ENCODE results near the gene WRAP73.
"Not testable (repeated sequence)": the region's sequence is repeated elsewhere in the genome, so short reads cannot be mapped to it uniquely, and the experiment has no call there.

WRAP73 gene

DNA sequence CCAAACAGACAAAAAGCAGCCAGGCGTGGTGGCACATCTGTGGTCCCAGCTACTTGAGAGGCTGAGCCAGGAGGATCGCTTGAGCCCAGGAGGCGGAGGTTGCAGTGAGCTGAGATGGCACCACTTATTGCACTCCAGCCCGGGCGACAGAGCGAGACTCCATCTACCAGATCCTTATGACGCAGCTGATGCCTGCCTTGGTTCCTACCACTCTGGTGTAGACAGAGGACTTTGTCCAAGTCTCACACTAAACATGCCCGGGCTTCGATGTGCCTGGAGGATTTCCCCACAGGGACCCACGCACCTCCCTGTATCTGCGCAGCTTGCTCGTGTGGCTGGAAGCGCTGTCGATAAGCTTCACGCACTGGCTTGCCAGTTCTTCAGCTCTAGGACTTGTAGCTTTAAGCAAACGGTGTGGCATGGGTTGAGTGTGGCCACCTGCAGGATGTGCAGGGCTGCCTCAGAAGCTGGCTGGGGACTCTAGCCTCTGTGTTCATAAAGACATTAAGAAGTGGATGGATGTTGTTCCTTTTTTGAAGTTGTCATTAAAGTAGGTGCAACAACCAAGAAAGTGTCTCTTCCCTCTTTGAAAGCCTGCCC is 20.2 kb downstream of the WRAP73 start:
- no peak for DNase-seq

GRCh38 chr1:3628445-3628844 is 21.5 kb downstream of the WRAP73 start:
- no peak for DNase-seq

DNA sequence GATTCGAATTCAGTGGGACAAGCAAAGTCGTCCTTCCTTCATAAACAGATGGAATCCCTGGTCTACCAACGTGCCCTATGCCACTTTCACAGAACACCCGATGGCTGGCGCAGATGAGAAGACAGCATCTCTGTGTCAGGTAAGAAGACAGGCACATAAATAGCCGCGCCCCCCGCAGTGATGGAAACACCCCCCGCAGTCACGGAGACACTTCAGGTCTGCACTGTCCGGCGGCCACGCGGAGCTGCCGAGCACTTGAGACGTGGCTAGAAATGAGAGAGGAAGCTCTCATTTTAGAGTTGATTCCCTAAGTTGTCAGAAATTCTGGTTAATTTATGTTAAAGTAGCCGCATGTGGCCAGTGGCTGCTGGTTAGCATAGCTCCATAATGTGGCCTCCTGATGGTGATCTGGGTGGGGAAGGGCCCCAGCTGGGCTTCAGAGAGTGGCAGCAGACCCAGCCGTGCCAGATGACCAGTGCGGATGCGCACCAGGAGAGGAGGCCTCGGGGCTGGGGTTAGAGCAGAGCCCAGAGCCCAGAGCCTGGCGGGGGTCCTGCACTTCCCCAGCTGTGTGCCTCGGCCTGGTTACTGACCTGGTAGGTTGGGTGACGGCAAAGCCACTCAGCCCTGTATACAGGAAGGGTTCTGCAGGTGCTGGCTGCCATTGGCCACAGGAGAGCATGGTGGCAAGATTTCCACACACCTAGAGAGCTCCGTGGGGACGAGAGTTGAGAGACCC is 22.2 kb downstream of the WRAP73 start:
- DNase-seq, result no peak

- no peak for DNase-seq
Observed at GRCh38 chr1:3626025-3626424, 23.9 kb downstream of the WRAP73 start.

DNA sequence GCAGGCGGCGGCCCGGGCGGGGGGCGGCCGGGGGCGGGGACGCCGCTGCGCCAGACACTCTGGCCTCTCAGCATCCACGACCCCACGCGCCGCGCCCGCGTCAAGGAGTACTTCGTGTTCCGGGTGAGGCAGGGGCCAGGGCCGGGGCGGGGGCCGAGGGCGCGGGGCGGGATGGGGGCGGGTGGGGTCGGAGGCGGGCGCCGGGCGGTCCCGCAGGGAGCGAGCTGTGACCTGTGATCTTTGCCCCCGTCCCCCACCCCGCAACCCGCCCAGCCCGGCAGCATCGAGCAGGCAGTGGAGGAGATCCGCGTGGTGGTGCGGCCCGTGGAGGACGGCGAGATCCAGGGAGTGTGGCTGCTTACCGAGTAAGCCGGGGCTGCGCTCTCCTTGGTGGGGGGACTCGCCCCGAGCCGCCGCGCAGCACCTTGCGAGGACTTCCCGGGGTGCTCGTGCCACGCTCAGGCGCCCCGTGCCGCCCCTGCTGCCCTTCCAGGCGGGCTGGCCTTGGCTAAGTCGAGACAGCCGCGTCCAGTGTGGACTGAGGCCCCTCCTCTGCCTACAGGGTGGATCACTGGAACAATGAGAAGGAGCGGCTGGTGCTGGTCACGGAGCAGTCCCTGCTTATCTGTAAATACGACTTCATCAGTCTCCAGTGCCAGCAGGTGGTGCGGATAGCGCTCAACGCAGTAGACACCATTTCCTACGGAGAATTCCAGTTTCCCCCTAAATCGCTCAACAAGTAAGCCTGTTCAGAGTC is 24.6 kb downstream of the WRAP73 start:
- no peak for DNase-seq

DNA sequence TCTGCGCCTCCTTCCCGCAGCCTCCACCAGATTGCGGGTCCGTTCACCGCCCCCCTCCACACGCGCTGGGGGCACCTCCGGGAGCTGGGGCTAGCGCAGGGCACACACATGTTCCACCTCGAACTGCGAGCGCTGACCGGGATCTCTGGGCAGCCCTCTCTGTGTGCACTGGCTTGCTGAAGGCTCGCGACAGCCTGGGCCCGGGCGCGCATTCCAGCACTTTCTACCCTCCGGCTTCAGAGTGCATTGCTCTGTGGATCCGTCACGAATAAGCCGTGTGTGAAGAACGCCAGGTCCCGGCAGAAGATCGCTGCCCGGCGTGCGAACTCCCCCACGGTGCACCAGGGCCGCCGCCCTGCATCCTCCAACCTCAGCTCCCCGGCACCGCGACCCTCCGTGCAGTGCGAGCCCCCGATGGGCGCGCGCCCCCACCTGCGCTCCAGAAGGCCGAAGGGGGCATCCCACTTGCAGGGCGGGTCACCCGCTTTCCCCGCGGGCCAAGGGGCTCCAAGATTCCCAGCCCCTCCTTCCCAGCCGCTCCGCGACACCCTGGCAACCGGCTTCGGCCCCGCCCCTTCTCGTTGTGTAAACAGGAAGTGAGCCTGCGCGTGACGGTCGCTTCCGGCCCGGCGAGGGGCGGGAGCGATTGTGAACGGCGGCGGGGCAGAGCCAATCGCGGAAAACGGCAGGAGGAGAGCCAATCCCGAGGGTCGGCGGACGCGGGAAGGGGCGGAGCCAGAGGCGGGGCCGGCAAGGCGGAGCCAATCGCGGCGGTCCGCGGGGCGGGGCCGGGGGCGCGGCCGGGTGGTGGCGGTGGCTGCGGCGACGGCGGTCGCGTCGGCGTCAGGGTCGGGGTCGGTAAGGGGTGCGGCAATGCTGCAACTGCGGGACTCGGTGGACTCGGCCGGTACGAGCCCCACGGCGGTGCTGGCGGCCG is 25.4 kb downstream of the WRAP73 start, which contains the start of gene TPRG1L:
TPRG1L (plus strand) TSS at position 816 of the 937 bp plus-strand sequence; CDS start at position 874, 58 bp downstream.
- DNase-seq, result peak; percentile 87

DNA sequence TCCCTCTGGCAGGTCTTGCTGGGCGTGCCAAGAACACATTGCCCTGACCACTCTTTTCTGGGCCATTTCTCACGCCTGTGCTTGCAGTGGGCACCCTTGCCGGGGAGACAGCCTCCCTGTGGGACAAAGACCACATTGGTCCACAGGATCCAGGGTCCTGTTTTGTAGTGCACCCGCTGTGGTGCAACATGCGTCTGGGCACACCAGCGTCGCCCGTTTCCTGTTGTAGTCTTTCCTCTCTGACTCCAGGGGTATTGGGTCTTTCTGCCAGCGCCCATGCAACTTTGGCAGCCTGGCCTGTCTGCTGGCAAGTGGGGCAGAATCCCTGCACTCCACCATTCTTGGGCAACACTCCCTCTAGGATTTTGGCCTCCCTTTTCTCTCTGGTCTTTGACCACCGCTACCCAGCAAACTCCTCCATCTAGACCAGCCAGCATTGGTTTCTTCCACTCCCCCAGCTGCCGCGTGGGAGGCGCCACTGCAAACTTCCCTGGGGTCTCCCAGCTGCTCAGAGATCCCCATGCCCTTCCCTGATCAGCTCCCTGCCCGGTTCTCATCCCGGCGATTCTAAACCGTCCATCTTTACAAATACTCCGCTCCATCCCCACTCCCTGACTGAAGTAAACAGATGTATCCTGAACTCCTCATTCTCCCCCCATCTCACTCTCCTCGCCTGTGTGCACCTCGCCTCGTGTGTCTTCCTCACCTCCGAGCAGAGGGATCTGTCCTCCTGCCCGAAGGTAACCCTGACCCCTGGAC is 26.3 kb downstream of the WRAP73 start:
- DNase-seq, result no peak

- DNase-seq, result not testable (repeated sequence)
Observed at GRCh38 chr1:3622102-3622501, 27.8 kb downstream of the WRAP73 start.

DNA sequence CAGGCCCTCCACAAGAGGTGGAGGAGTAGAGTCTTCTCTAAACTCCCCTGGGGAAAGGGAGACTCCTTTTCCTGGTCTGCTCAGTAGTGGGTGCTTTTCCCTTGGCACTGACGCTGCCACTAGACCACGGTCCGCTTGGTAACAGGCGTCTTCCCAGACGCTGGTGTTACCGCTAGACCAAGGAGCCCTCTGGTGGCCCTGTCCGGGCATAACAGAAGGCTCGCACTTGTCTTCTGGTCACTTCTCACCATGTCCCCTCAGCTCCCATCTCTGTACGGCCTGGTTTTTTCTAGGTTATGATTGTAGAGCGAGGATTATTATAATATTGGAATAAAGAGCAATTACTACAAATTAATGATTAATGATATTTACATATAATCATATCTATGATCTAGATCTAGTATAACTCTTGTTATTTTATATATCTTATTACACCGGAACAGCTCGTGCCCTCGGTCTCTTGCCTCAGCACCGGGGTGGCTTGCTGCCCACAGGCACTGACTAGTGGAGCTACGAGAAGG is 28.7 kb downstream of the WRAP73 start:
- not testable (repeated sequence) for DNase-seq

DNA sequence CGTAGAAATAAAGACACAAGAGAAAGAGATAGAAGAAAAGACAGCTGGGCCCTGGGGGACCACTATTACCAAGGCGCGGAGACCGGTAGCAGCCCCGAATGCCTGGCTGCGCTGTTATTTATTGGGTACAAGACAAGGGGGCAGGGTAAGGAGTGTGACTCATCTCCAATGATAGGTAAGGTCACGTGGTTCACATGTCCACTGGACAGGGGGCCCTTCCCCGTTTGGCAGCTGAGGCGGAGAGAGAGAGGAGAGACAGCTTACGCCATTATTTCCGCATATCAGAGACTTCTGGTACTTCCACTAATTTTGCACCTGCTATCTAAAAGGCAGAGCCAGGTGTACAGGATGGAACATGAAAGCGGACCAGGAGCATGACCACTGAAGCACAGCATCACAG is 29.2 kb downstream of the WRAP73 start:
- no peak for DNase-seq

DNA sequence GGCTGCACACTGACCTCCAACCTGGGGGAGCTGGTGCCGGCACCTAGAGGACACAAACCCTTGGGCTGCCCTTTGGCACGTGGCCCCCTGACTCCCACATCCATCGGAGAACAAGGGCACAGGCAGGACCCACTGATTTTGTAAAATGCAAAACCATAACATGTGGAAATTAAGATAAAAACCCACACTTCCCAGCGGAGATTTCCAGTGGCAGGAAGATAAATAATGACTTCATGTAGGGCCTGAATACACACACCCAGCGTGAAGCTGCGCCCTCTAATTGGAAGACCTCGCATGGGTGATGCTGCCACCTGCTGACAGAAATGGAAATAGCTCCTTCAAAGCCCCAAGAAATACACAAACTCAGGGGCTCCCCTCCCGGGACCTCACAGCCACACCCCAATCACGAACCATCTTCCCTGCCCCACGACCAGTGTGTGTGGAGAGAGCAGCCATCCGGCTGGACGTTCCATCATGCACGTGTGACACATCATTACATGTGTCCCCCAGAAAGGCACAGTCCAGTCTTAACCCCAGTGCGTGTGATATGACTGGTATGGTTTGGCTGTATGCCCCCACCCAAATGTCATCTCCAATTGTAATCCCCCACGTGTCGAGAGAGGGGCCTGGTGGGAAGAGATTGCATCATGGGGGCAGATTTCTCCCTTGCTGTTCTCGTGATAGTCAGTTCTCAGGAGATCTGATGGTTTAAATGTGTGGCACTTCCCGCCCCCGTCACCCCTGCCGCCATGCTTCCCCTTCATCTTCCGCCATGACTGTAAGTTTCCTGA is 30.8 kb downstream of the WRAP73 start:
- peak; percentile 7 for DNase-seq

- DNase-seq, result no peak
Observed at GRCh38 chr1:3618531-3618880, 31.4 kb downstream of the WRAP73 start.

DNA sequence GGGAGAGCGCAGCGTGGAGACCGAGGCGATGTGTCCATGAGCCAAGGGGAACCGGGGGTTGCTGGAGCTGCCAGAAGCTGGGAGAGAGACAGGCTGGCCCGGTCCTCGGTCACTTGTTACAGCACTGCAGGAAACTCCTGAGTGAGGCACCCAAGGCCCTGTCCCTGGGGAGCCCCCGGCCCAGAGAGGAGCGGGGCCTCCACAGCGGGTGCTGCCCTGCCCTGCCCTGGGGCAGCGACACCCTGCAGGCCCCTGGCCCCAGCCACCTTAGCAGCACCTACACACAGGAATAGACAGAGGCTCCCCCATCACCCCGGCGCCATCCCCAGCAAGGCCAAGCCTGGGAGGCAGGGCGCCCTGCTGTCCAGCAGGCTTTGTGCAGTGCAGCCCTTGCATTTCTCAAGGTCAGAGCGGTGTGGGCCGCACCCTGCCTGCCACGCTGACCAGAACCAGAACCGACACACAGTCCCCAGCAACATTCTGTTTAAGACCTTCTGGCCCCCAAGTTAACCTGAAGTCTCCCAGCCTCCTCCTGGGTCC is 32.0 kb downstream of the WRAP73 start:
- DNase-seq, result no peak

DNA sequence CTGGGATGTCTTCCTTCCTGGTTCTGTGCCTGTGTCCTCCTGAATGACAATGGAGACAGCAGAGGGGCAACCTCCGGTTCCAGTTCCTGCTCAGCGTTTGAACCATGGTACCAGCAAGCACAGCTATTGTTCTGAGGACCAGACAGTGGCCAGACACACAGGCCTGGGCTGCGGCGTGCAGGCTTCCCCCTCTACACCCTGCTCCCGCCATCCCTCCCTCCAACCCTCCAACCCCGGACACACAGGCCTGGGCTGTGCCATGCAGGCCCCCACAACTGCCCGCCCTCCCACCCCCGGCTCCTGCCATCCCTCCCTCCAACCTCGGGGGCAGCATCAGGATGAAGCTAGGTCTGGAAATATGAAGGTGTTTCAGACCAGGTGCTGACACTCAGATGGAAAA is 33.0 kb downstream of the WRAP73 start:
- no peak for DNase-seq

DNA sequence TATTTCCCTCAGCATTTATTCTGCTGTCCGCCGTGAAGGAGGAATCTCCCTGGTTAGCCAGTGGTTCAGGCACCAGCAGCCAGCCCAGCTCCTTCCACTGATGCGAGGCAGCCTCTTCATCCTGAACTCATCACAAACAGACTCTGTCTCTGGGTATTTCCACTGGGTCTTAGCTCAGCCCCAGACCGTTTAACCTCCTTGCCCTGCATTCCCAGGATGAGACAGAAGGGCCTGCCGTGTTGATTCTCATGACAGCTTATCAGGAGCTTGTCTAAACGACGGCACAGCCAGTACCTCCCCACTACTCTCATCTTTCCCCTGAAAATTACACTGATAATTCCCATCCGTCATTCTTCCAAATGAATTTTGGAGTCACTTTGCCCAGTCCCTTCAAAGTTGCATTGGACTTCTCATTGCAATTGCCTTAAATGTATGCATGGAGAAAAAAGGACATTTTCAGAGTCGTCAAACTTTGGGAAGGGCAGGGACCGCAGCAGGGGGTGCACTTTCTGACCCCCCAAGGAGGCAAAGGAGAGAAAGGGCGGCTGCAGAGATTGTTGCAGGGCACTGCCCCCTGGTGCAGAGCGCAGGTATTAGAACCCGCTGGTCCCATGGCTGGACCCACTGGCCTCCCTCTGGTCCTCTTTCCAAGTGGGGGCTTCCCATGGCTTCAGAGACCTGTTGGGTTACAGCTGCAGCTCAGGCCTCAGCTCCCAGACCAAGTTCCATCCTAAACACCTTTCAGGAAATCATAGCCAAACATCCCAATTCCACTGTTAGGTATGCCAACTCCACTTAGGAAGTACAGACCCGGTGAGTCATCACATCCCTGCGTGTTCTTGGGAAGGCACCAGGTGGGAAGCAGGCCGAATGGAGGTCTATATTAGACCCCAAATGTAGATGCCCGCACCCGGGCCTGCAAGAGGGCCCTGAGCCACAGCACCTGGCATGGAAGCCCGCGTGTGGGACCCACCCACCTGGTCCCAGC is 34.9 kb downstream of the WRAP73 start:
- DNase-seq, result no peak

DNA sequence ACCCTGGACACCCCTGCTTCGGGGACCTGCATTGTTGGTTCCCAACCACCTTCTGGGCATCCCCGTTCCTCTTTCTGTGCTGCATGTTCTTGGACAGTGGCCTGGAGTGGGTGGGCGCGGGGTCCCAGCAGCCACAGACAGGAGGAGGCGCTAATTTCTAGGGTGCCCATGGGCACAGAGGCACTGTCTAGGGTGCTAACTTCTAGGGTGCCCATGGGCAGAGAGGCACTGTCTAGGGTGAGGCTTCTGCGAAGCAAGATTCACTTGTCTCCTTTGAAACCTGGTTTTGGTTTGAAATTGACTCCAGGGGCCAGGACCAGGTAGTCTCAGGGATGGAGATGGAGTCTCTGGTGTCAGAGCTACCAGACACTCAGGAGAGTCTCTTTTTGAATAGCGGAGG is 37.8 kb downstream of the WRAP73 start:
- no peak for DNase-seq

- DNase-seq, result no peak
Observed at GRCh38 chr1:3611170-3612019, 38.5 kb downstream of the WRAP73 start, which contains the start of gene MEGF6. TSS of gene MEGF6 (minus strand) at chr1:3611508. CDS start at chr1:3611268, 240 bp downstream.

GRCh38 chr1:3610527-3611169 is 39.3 kb downstream of the WRAP73 start:
- DNase-seq, result no peak
